Measurements from ENCODE around the gene FMN1. TPM values are rescaled to one million over a fixed set of nuclear protein-coding genes. Genes with fewer than 3 reads are reported as not detected.
A peak's percentile ranks its signal among the peaks of the same experiment; 100 is the strongest.

The FMN1 gene
- total RNA-seq, 6 donors from 2014 or later = 20.2 to 176 (median 53.8) TPM

DNA sequence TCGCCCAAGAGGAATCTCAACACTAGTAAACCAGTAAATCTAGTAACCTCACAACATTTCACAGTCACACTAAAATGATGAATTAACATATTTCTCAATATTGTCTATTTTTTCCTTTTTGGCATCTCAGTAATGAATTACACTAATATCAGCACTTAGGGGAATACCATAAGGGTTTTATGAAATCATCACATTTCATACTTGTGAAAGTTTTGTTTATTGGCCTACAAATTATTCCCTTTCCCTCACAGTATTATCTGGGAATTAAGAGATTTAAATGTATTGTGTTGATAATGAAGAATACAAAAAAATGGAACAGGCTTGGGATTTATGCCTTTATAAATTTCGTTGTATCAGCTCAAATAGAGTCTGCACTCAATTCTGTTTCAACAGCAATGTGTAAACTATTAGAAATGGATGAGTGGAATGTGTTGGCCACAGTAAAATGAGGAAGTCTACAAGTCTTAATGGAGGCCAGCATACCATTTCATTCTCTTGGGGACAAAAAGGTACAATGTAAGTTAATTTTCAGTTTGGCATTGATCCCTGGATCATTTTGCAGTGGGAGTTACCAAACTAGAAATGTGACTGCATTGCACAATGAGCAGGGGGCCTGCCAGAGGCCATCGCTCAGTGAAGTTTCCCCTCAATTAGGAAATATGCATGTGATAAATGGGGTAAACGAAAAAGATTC is 195.4 kb downstream of the FMN1 start:
- ATAC-seq (ENCODE audit: low FRiP score in 2 of 2) = peak in 1 of 2 donors; percentile 69
- WGBS, 2 donors = 70 to 75% methylated on average over 4 of the region's 4 CpGs
- no peak overlapping the region for H3K4me3 ChIP-seq

DNA sequence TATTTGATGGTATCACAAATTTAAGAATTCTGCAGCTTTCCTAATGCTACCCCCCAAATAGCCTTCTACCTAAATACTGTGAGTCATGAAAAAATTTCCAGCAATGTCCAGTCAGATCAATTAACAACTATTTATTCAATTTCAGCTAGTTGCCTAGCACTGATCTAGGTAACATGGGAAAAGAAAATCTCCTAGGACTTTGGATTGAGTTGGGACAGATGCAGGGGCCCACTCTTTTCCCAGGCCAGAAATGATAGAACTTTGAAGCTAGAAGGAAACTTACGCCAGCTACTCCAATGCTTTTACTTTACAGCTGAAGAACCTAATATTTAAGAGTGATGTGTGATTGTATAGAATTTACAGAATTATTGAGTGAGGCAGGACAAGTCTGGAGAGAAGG is 196.3 kb downstream of the FMN1 start:
- no peak overlapping the region for H3K4me3 ChIP-seq
- H3K9me3 ChIP-seq = no peaks in the 10 kb centered on the region
- WGBS, 2 donors = 89 to 93% methylated on average over 1 of the region's 1 CpG
- H3K27me3 ChIP-seq = no peaks in the 10 kb centered on the region
- ATAC-seq (ENCODE audit: low FRiP score in 2 of 2) (no peak), DNase-seq (no peak)
- H3K27ac ChIP-seq = no peak overlapping the region
- TF ChIP-seq EP300 (IDR thresholded peaks at IDR 0.05) = no peak
- TF ChIP-seq POLR2A (IDR thresholded peaks at IDR 0.05) = no peak
- no peak for TF ChIP-seq POLR2AphosphoS5 (IDR thresholded peaks at IDR 0.05)
- TF ChIP-seq, protein P1, sequence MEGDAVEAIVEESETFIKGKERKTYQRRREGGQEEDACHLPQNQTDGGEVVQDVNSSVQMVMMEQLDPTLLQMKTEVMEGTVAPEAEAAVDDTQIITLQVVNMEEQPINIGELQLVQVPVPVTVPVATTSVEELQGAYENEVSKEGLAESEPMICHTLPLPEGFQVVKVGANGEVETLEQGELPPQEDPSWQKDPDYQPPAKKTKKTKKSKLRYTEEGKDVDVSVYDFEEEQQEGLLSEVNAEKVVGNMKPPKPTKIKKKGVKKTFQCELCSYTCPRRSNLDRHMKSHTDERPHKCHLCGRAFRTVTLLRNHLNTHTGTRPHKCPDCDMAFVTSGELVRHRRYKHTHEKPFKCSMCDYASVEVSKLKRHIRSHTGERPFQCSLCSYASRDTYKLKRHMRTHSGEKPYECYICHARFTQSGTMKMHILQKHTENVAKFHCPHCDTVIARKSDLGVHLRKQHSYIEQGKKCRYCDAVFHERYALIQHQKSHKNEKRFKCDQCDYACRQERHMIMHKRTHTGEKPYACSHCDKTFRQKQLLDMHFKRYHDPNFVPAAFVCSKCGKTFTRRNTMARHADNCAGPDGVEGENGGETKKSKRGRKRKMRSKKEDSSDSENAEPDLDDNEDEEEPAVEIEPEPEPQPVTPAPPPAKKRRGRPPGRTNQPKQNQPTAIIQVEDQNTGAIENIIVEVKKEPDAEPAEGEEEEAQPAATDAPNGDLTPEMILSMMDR (IDR thresholded peaks at IDR 0.05) = no peak
- no peaks in the 10 kb centered on the region for H3K4me1 ChIP-seq
- H3K36me3 ChIP-seq = no peaks in the 10 kb centered on the region

More for the DNA sequence above, 195.4 kb downstream of the FMN1 start:
- DNase-seq = no peak
- Histone ChIP-seq H3K36me3 (no peaks in the 10 kb centered on the region), H3K4me1 (no peaks in the 10 kb centered on the region), H3K27ac (no peak overlapping the region), H3K9me3 (no peaks in the 10 kb centered on the region), H3K27me3 (no peaks in the 10 kb centered on the region)
- TF ChIP-seq EP300 (IDR thresholded peaks at IDR 0.05) (no peak), POLR2A (IDR thresholded peaks at IDR 0.05) (no peak), POLR2AphosphoS5 (IDR thresholded peaks at IDR 0.05) (no peak)
- TF ChIP-seq, protein P1 (IDR thresholded peaks at IDR 0.05) = no peak

- no peak overlapping the region for H3K27ac ChIP-seq
- H3K36me3 ChIP-seq = no peaks in the 10 kb centered on the region
- ATAC-seq (ENCODE audit: low FRiP score in 2 of 2) (no peak), DNase-seq (no peak)
- no peak overlapping the region for H3K4me3 ChIP-seq
- H3K27me3 ChIP-seq = no peaks in the 10 kb centered on the region
- WGBS, 2 donors = 100% methylated on average over 1 of the region's 1 CpG
- H3K9me3 ChIP-seq = no peaks in the 10 kb centered on the region
- H3K4me1 ChIP-seq = no peaks in the 10 kb centered on the region
- no peak for TF ChIP-seq EP300 (IDR thresholded peaks at IDR 0.05)
- TF ChIP-seq, protein P1 (IDR thresholded peaks at IDR 0.05) = peak in 4 of 6 experiments; percentile 34 to 50 (median 37)
Measured at GRCh38 chr15:32994810-32995424, 199.6 kb downstream of the FMN1 start.

- H3K9me3 ChIP-seq = no peaks in the 10 kb centered on the region
- no peaks in the 10 kb centered on the region for H3K4me1 ChIP-seq
- TF ChIP-seq POLR2A (IDR thresholded peaks at IDR 0.05) (no peak), EP300 (IDR thresholded peaks at IDR 0.05) (no peak), POLR2AphosphoS5 (IDR thresholded peaks at IDR 0.05) (no peak)
- TF ChIP-seq, protein P1 (IDR thresholded peaks at IDR 0.05) = peak in 1 of 6 experiments; percentile 5
- ATAC-seq (ENCODE audit: low FRiP score in 2 of 2) = no peak
- no peaks in the 10 kb centered on the region for H3K27me3 ChIP-seq
- no peaks in the 10 kb centered on the region for H3K36me3 ChIP-seq
- H3K27ac ChIP-seq = no peak overlapping the region
- no peak overlapping the region for H3K4me3 ChIP-seq
- no peak for DNase-seq
Measured at GRCh38 chr15:32993285-32993684, 201.2 kb downstream of the FMN1 start.

Measured in upper lobe of left lung (tissue), 6 donors.